Left lung (tissue), 10 donors: ENCODE results near the gene LTB4R2. TPM values are rescaled to one million over a fixed set of nuclear protein-coding genes. Genes with fewer than 3 reads are reported as not detected.

ENCODE experiments used
- ATAC-seq: fragments of 200-7000 bp; cut with Tn5 transposase; one replicate; pipeline ENCODE4 v1.9.1; 2020; ENCODE audit warnings: moderate library complexity
- DNase-seq, 4 donors: peaks; one replicate each; pipeline ENCODE4 v3.0.0-alpha.2; 2013 to 2020
- H3K27ac ChIP-seq, 2 donors: fragments of 200-600 bp; sonication (generic) in 1 of 2; one replicate each; pipeline versions ENCODE4 v1.5.0 to v1.8.0; 2020 to 2021
- H3K27me3 ChIP-seq, 2 donors: fragments of 200-600 bp; sonication (generic) in 1 of 2; one replicate each; pipeline versions ENCODE4 v1.5.0 to v1.8.0; 2020 to 2021
- H3K36me3 ChIP-seq, 2 donors: fragments of 200-600 bp; sonication (generic) in 1 of 2; one replicate each; pipeline versions ENCODE4 v1.5.0 to v1.8.0; 2020 to 2021
- H3K4me1 ChIP-seq, 2 donors: fragments of 200-600 bp; one replicate each; pipeline ENCODE4 v1.8.0; 2021
- H3K4me3 ChIP-seq, 2 donors: fragments of 200-600 bp; sonication (generic) in 1 of 2; one replicate each; pipeline versions ENCODE4 v1.5.0 to v1.8.0; 2020 to 2021; ENCODE audit warnings: mild to moderate bottlenecking in 1 of 2
- H3K9me3 ChIP-seq, 2 donors: fragments of 200-600 bp; sonication (generic) in 1 of 2; one replicate each; pipeline versions ENCODE4 v1.5.0 to v1.8.0; 2020 to 2021
- CTCF ChIP-seq, 2 donors: fragments of 200-600 bp; sonication (generic) in 1 of 2; IDR thresholded peaks; one replicate each; pipeline versions ENCODE4 v1.5.0 to v1.8.0; 2021; ENCODE audit warnings: antibody characterized with exemption in 2 of 2
- intact Hi-C, 2 donors: fragments of 100-400 bp; cut with DNase I; formaldehyde crosslinking; loops; one replicate each; pipeline versions ENCODE4 v1.11.2 to v1.14.2; 2022
- polyA plus RNA-seq, 6 donors: library from polyadenylated mRNA; unstranded; fragments of 120-200 nt; gene quantifications; one replicate each; pipeline ENCODE4 v1.2.1, GENCODE V29; 2013; ENCODE audit not compliant: insufficient read length in 6 of 6
- total RNA-seq, 2 donors: library from RNA; stranded (reverse); fragmentation: NEBNext Ultra II Directional; extraction: Animal tissue kit (Norgen Biotek cat#: 25700); gene quantifications; one replicate each; pipeline ENCODE4 v1.2.1, GENCODE V29; 2021
- donor health status: DM: no; HTN: yes; CAD: no.
- donor health status: DM: no; HTN: no; CAD: no.

The LTB4R2 gene
- total and polyA plus RNA-seq, 8 donors = 4.0 to 6.3 (median 5.6) TPM

GRCh38 chr14:24343795-24344660 lies 34.1 kb downstream of the LTB4R2 start:
- no peak overlapping the region for H3K27ac ChIP-seq
- H3K36me3 ChIP-seq = no peaks in the 10 kb centered on the region
- TF ChIP-seq CTCF (IDR thresholded peaks at IDR 0.05) = no peak
- no peaks in the 10 kb centered on the region for H3K9me3 ChIP-seq
- H3K4me3 ChIP-seq = no peak overlapping the region
- intact Hi-C loops = no loop called here
- H3K4me1 ChIP-seq = peaks cover under 1 to 8% of the 10 kb centered on the region in 2 donors
- DNase-seq = no peak
- no peaks in the 10 kb centered on the region for H3K27me3 ChIP-seq
- ATAC-seq = no peak

GRCh38 chr14:24347134-24347533 lies 37.2 kb downstream of the LTB4R2 start:
- no peak for DNase-seq
- intact Hi-C loops = no loop called here
- Histone ChIP-seq H3K27me3 (no peaks in the 10 kb centered on the region), H3K4me1 (peaks cover 0 to 6% of the 10 kb centered on the region in 2 donors), H3K36me3 (no peaks in the 10 kb centered on the region), H3K27ac (no peak overlapping the region), H3K4me3 (no peak overlapping the region), H3K9me3 (no peaks in the 10 kb centered on the region)
- TF ChIP-seq CTCF (IDR thresholded peaks at IDR 0.05) = no peak
- ATAC-seq = no peak

- Histone ChIP-seq H3K9me3 (no peaks in the 10 kb centered on the region), H3K27me3 (no peaks in the 10 kb centered on the region), H3K36me3 (no peaks in the 10 kb centered on the region), H3K4me1 (peaks cover 0 to 8% of the 10 kb centered on the region in 2 donors), H3K27ac (no peak overlapping the region), H3K4me3 (no peak overlapping the region)
- TF ChIP-seq CTCF (IDR thresholded peaks at IDR 0.05) = no peak
- intact Hi-C loops = no loop called here
- DNase-seq (no peak), ATAC-seq (no peak)
These were observed 38.2 kb downstream of the LTB4R2 start for GRCh38 chr14:24348186-24348585.

GRCh38 chr14:24349742-24350141 lies 39.8 kb downstream of the LTB4R2 start:
- H3K9me3 ChIP-seq = no peaks in the 10 kb centered on the region
- H3K4me1 ChIP-seq = peaks cover 4 to 19% of the 10 kb centered on the region in 2 donors
- H3K36me3 ChIP-seq = no peaks in the 10 kb centered on the region

More at GRCh38 chr14:24349742-24350141, 39.8 kb downstream of the LTB4R2 start:
- Histone ChIP-seq H3K27me3 (no peaks in the 10 kb centered on the region), H3K27ac (no peak overlapping the region), H3K4me3 (no peak overlapping the region)
- DNase-seq (no peak), ATAC-seq (no peak)
- intact Hi-C loops = no loop called here
- no peak for TF ChIP-seq CTCF (IDR thresholded peaks at IDR 0.05)
